HCT116 (cell line): Measurements from ENCODE around the gene NHP2.

Experiments used
- EGR1 ChIP-seq: IDR thresholded peaks from 2 replicates; pipeline ENCODE4 v1.6.1; 2012; ENCODE audit warnings: low read depth
- FOSL1 ChIP-seq: IDR thresholded peaks from 2 replicates; pipeline ENCODE4 v1.6.1; 2012; ENCODE audit warnings: low read depth
- MAX ChIP-seq: IDR thresholded peaks from 2 replicates; pipeline ENCODE4 v1.6.1; 2012
- POLR2A ChIP-seq: IDR thresholded peaks from 2 replicates; pipeline ENCODE4 v1.7.0; 2011; ENCODE audit warnings: borderline replicate concordance; ENCODE audit not compliant: insufficient read depth, insufficient read length; ENCODE audit errors: extremely low read depth
- RAD21 ChIP-seq: IDR thresholded peaks from 2 replicates; pipeline ENCODE4 v1.6.1; 2012; ENCODE audit warnings: low read depth, mild to moderate bottlenecking
- REST ChIP-seq: IDR thresholded peaks from 2 replicates; pipeline ENCODE4 v1.6.1; 2012; ENCODE audit warnings: low read depth
- SIN3A ChIP-seq: IDR thresholded peaks from 2 replicates; pipeline ENCODE4 v1.6.1; 2012; ENCODE audit warnings: low read depth
- SP1 ChIP-seq: IDR thresholded peaks from 2 replicates; pipeline ENCODE4 v1.6.1; 2012; ENCODE audit warnings: low read depth
- SRF ChIP-seq: IDR thresholded peaks from 2 replicates; pipeline ENCODE4 v1.6.1; 2012; ENCODE audit warnings: low read depth
- YY1 ChIP-seq: IDR thresholded peaks from 2 replicates; pipeline ENCODE4 v1.6.1; 2011; ENCODE audit warnings: low read length, low read depth, moderate library complexity, mild to moderate bottlenecking; ENCODE audit not compliant: insufficient replicate concordance; ENCODE audit errors: extremely low read depth
- ZNF274 ChIP-seq: fragments of 200-500 bp; sonication (Bioruptor generic); IDR thresholded peaks from 2 replicates; pipeline ENCODE4 v1.6.1; 2014; ENCODE audit warnings: mild to moderate bottlenecking, low read depth, low read length, inconsistent platforms
- TF ChIP-seq, protein P1 (sequence below), 3 experiments: fragments of 200-600 bp in 1 of 3; sonication (generic) in 1 of 3; IDR thresholded peaks in 2 of 3; conservative IDR thresholded peaks in 1 of 3; 2 replicates each; pipeline ENCODE4 v1.5.1; 2012 to 2017; ENCODE audit warnings: low read depth in 2 of 3, low read length in 2 of 3, antibody characterized with exemption in 1 of 3, borderline replicate concordance in 1 of 3, control low read depth in 1 of 3, mild to moderate bottlenecking in 1 of 3, mixed read lengths in 1 of 3, mixed run types in 1 of 3, moderate library complexity in 1 of 3; ENCODE audit not compliant: insufficient read depth in 1 of 3

GRCh38 chr5:178142642-178143041, 11.0 kb downstream of the NHP2 start:
- TF ChIP-seq, protein P1, sequence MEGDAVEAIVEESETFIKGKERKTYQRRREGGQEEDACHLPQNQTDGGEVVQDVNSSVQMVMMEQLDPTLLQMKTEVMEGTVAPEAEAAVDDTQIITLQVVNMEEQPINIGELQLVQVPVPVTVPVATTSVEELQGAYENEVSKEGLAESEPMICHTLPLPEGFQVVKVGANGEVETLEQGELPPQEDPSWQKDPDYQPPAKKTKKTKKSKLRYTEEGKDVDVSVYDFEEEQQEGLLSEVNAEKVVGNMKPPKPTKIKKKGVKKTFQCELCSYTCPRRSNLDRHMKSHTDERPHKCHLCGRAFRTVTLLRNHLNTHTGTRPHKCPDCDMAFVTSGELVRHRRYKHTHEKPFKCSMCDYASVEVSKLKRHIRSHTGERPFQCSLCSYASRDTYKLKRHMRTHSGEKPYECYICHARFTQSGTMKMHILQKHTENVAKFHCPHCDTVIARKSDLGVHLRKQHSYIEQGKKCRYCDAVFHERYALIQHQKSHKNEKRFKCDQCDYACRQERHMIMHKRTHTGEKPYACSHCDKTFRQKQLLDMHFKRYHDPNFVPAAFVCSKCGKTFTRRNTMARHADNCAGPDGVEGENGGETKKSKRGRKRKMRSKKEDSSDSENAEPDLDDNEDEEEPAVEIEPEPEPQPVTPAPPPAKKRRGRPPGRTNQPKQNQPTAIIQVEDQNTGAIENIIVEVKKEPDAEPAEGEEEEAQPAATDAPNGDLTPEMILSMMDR (IDR thresholded peaks at IDR 0.05 in 2 of 3, conservative IDR thresholded peaks at IDR 0.05 in 1 of 3; ENCODE audit: borderline replicate concordance in 1 of 3, insufficient read depth in 1 of 3, low read depth in 2 of 3, low read length in 2 of 3): no peak
- no peak for TF ChIP-seq MAX
- no peak for TF ChIP-seq REST
- TF ChIP-seq FOSL1: no peak
- no peak for TF ChIP-seq EGR1
- no peak for TF ChIP-seq SRF
- no peak for TF ChIP-seq ZNF274
- TF ChIP-seq YY1: no peak
- no peak for TF ChIP-seq SIN3A
- no peak for TF ChIP-seq SP1
- TF ChIP-seq POLR2A: no peak
- TF ChIP-seq RAD21: no peak
